Activated gamma-delta T cell treated with Interleukin-2 at 50 U/mL for 16 hours (primary cell): ENCODE measurements around the gene TARBP1.
A peak's percentile ranks its signal among the peaks of the same experiment; 100 is the strongest.

Experiments used
- DNase-seq: peaks from one replicate; pipeline ENCODE4 v3.0.0-alpha.2; 2020

The TARBP1 gene

GRCh38 chr1:234484218-234484617 lies 5.2 kb upstream of the TARBP1 start:
- DNase-seq: no peak

- DNase-seq: no peak
These were observed 2.8 kb upstream of the TARBP1 start for GRCh38 chr1:234481771-234482170.

- no peak for DNase-seq
These were observed 887 bp upstream of the TARBP1 start for GRCh38 chr1:234479866-234480265.

- no peak for DNase-seq
These were observed 256 bp upstream of the TARBP1 start for GRCh38 chr1:234479310-234479559.

- DNase-seq: peak; percentile 77
These were observed 863 bp downstream of the TARBP1 start for GRCh38 chr1:234478152-234478480.

- no peak for DNase-seq
These were observed 1.4 kb downstream of the TARBP1 start for GRCh38 chr1:234477386-234478151.

- no peak for DNase-seq
These were observed 2.8 kb downstream of the TARBP1 start for GRCh38 chr1:234476172-234476571.

- DNase-seq: no peak
These were observed 3.7 kb downstream of the TARBP1 start for GRCh38 chr1:234475167-234475793.

GRCh38 chr1:234474375-234474774 lies 4.6 kb downstream of the TARBP1 start:
- no peak for DNase-seq

GRCh38 chr1:234473118-234473517 lies 5.9 kb downstream of the TARBP1 start:
- DNase-seq: no peak

GRCh38 chr1:234469376-234469775 lies 9.6 kb downstream of the TARBP1 start:
- DNase-seq: no peak

- DNase-seq: no peak
These were observed 10.4 kb downstream of the TARBP1 start for GRCh38 chr1:234468580-234468979.

- DNase-seq: no peak
These were observed 11.2 kb downstream of the TARBP1 start for GRCh38 chr1:234467821-234468220.

- no peak for DNase-seq
These were observed 12.0 kb downstream of the TARBP1 start for GRCh38 chr1:234466945-234467344.

GRCh38 chr1:234463749-234464148 lies 15.2 kb downstream of the TARBP1 start:
- no peak for DNase-seq

GRCh38 chr1:234460652-234461051 lies 18.3 kb downstream of the TARBP1 start:
- no peak for DNase-seq

GRCh38 chr1:234458352-234459017 lies 20.5 kb downstream of the TARBP1 start:
- DNase-seq: no peak

GRCh38 chr1:234454926-234455325 lies 24.1 kb downstream of the TARBP1 start:
- DNase-seq: no peak

- no peak for DNase-seq
These were observed 26.5 kb downstream of the TARBP1 start for GRCh38 chr1:234452406-234452965.

- DNase-seq: no peak
These were observed 38.6 kb downstream of the TARBP1 start for GRCh38 chr1:234440348-234440747.

GRCh38 chr1:234438579-234438978 lies 40.4 kb downstream of the TARBP1 start:
- DNase-seq: no peak

- DNase-seq: no peak
These were observed 41.4 kb downstream of the TARBP1 start for GRCh38 chr1:234437423-234438171.

GRCh38 chr1:234435620-234436019 lies 43.4 kb downstream of the TARBP1 start:
- DNase-seq: no peak

GRCh38 chr1:234434706-234435105 lies 44.3 kb downstream of the TARBP1 start:
- no peak for DNase-seq
